H1 (cell line): ENCODE measurements around the gene MAGI3. TPM values are rescaled to one million over a fixed set of nuclear protein-coding genes. Genes with fewer than 3 reads are reported as not detected.

Source experiments
- EP300 ChIP-seq, 2 experiments: IDR thresholded peaks; 1 replicate in 1 of 2; 2 replicates in 1 of 2; pipeline ENCODE4 v1.6.1; 2011 to 2012; ENCODE audit warnings: low read depth in 2 of 2, low read length in 2 of 2, mild to moderate bottlenecking in 2 of 2, borderline replicate concordance in 1 of 2, inconsistent platforms in 1 of 2, moderate library complexity in 1 of 2
- JUND ChIP-seq: IDR thresholded peaks from 2 replicates; pipeline ENCODE4 v1.6.1; 2011; ENCODE audit warnings: mild to moderate bottlenecking, improper control_type of control experiment, low read length
- polyA plus RNA-seq, 7 experiments: library from polyadenylated mRNA; depleted of rRNA in 3 of 7; stranded (reverse) in 5 of 7; unstranded in 2 of 7; fragments of >200 nt in 5 of 7; fragments of 200-250 nt in 2 of 7; gene quantifications; 1 replicate in 5 of 7; 2 replicates in 1 of 7; 4 replicates in 1 of 7; pipeline versions ENCODE4 v1.2.1 to v1.2.3, GENCODE V29; 2011 to 2013; ENCODE audit warnings: missing spikeins in 2 of 7, mixed read lengths in 2 of 7
- total RNA-seq: library from RNA; stranded (reverse); fragmentation: NEBNext Ultra II Directional; extraction: Animal tissue kit (Norgen Biotek cat#: 25700); gene quantifications from 2 replicates; pipeline ENCODE4 v1.2.1, GENCODE V29; 2021

Gene MAGI3
- total and polyA plus RNA-seq, 2 of the 8 experiments (the other 6 are each of a cell fraction or from before 2014, with no cell fraction given): 2.3 to 7.8 TPM

GRCh38 chr1:113660088-113660487 lies 269.8 kb downstream of the MAGI3 start (continued):
- TF ChIP-seq JUND (no peak), EP300 (IDR thresholded peaks at IDR 0.05; ENCODE audit: borderline replicate concordance in 1 of 2, low read depth in 2 of 2, low read length in 2 of 2) (no peak)
